DOHH2 (cell line): ENCODE measurements around the gene MED23.

Source experiments
- H3F3A ChIP-seq: fragments of 200-600 bp; sonication (generic), shearing (Covaris generic); 2 replicates; pipeline ENCODE4 v1.6.0; 2016; ENCODE audit warnings: antibody characterized with exemption, mild to moderate bottlenecking; ENCODE audit not compliant: control insufficient read depth, insufficient read depth
- H3K27ac ChIP-seq: fragments of 200-600 bp; sonication (generic); 2 replicates; pipeline ENCODE4 v1.5.1; 2014; ENCODE audit warnings: low read depth, mild to moderate bottlenecking, low read length, moderate library complexity
- H3K27me3 ChIP-seq: fragments of 200-600 bp; sonication (generic); 2 replicates; pipeline ENCODE4 v1.6.1; 2014; ENCODE audit warnings: mild to moderate bottlenecking, low read length, mixed read lengths; ENCODE audit not compliant: control insufficient read depth
- H3K36me3 ChIP-seq: fragments of 200-600 bp; sonication (generic); 2 replicates; pipeline ENCODE4 v1.6.1; 2014; ENCODE audit warnings: mild to moderate bottlenecking, low read length, moderate library complexity, mixed read lengths; ENCODE audit not compliant: control insufficient read depth
- H3K4me1 ChIP-seq: fragments of 200-600 bp; sonication (generic); 2 replicates; pipeline ENCODE4 v1.6.1; 2014; ENCODE audit warnings: mild to moderate bottlenecking, low read length, mixed read lengths; ENCODE audit not compliant: control insufficient read depth
- H3K4me2 ChIP-seq: fragments of 200-600 bp; sonication (generic); 2 replicates; pipeline ENCODE4 v1.6.0; 2014; ENCODE audit warnings: mild to moderate bottlenecking, low read length, moderate library complexity
- H3K4me3 ChIP-seq: fragments of 200-600 bp; sonication (generic); 2 replicates; pipeline ENCODE4 v1.5.1; 2014; ENCODE audit warnings: mild to moderate bottlenecking, low read length, mixed read lengths
- H3K79me2 ChIP-seq: fragments of 200-600 bp; sonication (generic); 2 replicates; pipeline ENCODE4 v1.6.1; 2014; ENCODE audit warnings: mild to moderate bottlenecking, low read length, mixed read lengths; ENCODE audit not compliant: control insufficient read depth
- H3K9me2 ChIP-seq: fragments of 200-600 bp; sonication (generic); replicated peaks from 2 replicates; pipeline ENCODE4 v1.6.1; 2014; ENCODE audit warnings: mild to moderate bottlenecking, low read length, mixed read lengths; ENCODE audit not compliant: control insufficient read depth
- H3K9me3 ChIP-seq: fragments of 200-600 bp; sonication (generic); 2 replicates; pipeline ENCODE4 v1.6.1; 2014; ENCODE audit warnings: antibody characterized with exemption, low read length, mixed read lengths; ENCODE audit not compliant: control insufficient read depth, insufficient read depth
- H4K20me1 ChIP-seq: fragments of 200-600 bp; sonication (generic); 2 replicates; pipeline ENCODE4 v1.6.0; 2014; ENCODE audit warnings: low read depth, mild to moderate bottlenecking, antibody characterized with exemption, low read length, moderate library complexity; ENCODE audit not compliant: control insufficient read depth, insufficient read depth
- EZH2phosphoT487 ChIP-seq: fragments of 200-600 bp; sonication (generic); IDR thresholded peaks from 2 replicates; pipeline ENCODE4 v1.6.1; 2017; ENCODE audit warnings: borderline replicate concordance, mild to moderate bottlenecking, antibody characterized with exemption, low read length, moderate library complexity, mixed read lengths
- TF ChIP-seq, protein P1 (sequence below): fragments of 200-600 bp; sonication (generic); IDR thresholded peaks from one replicate; pipeline ENCODE4 v1.5.1; 2014; ENCODE audit warnings: antibody characterized with exemption, mild to moderate bottlenecking, low read depth, low read length; ENCODE audit not compliant: poor library complexity, severe bottlenecking

Gene MED23

DNA sequence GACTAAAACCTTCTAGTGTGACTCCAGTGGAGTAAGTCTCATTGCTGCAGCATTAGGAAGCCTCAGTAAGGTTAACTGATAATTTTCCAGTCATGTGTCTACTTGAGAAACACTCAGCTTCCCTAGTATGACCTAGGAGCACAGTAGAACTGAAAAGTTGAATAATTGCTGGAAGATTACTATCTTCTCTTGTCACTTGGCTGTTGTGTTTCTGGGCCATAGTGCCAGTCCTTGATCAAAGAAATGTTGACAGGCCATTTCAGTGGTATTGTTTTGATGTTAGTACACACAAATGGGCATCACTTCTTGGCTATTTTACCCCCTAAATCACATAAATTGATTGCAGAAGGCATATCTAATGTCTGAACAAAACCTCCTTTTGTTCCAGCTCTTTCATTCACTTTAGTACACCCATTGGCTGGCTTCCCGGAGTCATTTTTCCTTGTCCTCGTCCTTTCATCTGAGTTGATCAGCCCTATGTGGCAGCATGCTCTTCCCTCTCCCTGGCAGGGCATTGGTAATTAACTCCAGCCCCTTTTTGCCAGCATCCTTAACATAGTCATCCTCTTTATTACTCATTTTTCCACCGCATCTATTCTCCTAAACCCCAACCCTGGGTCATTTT lies 15.1 kb upstream of the MED23 start:
- H3K9me2 ChIP-seq: no peaks in the 10 kb centered on the region
- no peak overlapping the region for H3K4me3 ChIP-seq
- peaks cover 83% of the 10 kb centered on the region for H3K36me3 ChIP-seq
- no peaks in the 10 kb centered on the region for H3K9me3 ChIP-seq
- no peaks in the 10 kb centered on the region for H4K20me1 ChIP-seq
- H3K4me2 ChIP-seq: no peak overlapping the region
- peaks cover 25% of the 10 kb centered on the region for H3K4me1 ChIP-seq
- peaks cover 5% of the 10 kb centered on the region for H3F3A ChIP-seq
- H3K27me3 ChIP-seq: no peaks in the 10 kb centered on the region
- peaks cover 87% of the 10 kb centered on the region for H3K79me2 ChIP-seq
- H3K27ac ChIP-seq: no peak overlapping the region
- no peak for TF ChIP-seq EZH2phosphoT487
- TF ChIP-seq, protein P1, sequence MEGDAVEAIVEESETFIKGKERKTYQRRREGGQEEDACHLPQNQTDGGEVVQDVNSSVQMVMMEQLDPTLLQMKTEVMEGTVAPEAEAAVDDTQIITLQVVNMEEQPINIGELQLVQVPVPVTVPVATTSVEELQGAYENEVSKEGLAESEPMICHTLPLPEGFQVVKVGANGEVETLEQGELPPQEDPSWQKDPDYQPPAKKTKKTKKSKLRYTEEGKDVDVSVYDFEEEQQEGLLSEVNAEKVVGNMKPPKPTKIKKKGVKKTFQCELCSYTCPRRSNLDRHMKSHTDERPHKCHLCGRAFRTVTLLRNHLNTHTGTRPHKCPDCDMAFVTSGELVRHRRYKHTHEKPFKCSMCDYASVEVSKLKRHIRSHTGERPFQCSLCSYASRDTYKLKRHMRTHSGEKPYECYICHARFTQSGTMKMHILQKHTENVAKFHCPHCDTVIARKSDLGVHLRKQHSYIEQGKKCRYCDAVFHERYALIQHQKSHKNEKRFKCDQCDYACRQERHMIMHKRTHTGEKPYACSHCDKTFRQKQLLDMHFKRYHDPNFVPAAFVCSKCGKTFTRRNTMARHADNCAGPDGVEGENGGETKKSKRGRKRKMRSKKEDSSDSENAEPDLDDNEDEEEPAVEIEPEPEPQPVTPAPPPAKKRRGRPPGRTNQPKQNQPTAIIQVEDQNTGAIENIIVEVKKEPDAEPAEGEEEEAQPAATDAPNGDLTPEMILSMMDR: no peak

DNA sequence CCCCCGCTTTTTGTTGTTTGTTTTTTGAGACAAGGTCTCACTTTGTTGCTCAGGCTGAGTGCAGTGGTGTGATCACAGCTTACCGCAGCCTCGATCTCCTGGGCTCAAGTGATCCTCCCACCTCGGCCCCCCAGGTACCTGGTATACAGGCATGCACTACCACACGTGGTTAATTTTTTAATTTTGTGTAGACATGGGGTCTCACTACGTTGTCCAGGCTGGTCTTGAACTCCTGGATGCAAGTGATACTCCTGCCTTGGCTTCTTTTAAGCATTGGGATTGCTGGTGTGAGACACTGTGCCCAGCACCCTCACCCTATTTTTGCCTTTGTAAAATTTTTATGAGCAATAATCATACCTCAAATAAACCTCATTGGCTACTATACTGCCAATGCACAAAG lies 14.5 kb upstream of the MED23 start:
- H3K27me3 ChIP-seq: no peaks in the 10 kb centered on the region
- no peaks in the 10 kb centered on the region for H4K20me1 ChIP-seq
- peaks cover 5% of the 10 kb centered on the region for H3F3A ChIP-seq
- peaks cover 21% of the 10 kb centered on the region for H3K4me1 ChIP-seq
- no peaks in the 10 kb centered on the region for H3K9me2 ChIP-seq
- H3K36me3 ChIP-seq: peaks cover 80% of the 10 kb centered on the region
- no peaks in the 10 kb centered on the region for H3K9me3 ChIP-seq
- H3K4me2 ChIP-seq: no peak overlapping the region
- H3K4me3 ChIP-seq: no peak overlapping the region
- H3K27ac ChIP-seq: no peak overlapping the region
- H3K79me2 ChIP-seq: peaks cover 88% of the 10 kb centered on the region
- TF ChIP-seq, protein P1: no peak
- TF ChIP-seq EZH2phosphoT487: no peak

DNA sequence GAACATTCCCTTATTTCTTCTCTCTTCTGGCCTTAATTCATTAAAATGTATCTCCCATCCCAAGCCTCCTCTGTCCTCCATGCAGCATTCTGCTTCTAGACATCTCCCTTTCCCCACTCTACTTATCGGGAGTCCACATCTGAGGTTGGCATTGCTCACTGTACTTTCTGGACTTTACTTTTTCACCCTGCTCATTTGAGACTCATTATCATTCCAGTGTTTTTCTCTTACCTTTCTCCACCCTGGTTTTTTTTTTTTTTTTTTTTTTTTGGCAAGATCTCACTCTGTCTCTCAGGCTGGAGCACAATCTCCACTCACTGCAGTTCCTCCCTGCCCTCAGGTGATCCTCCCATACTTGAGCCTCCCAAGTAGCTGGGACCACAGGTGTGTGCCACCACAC lies 13.5 kb upstream of the MED23 start:
- H3K4me1 ChIP-seq: peaks cover 25% of the 10 kb centered on the region
- peaks cover 91% of the 10 kb centered on the region for H3K79me2 ChIP-seq
- peaks cover 74% of the 10 kb centered on the region for H3K36me3 ChIP-seq
- no peak overlapping the region for H3K4me2 ChIP-seq
- no peak overlapping the region for H3K4me3 ChIP-seq
- TF ChIP-seq EZH2phosphoT487: no peak
- TF ChIP-seq, protein P1: no peak
- H4K20me1 ChIP-seq: no peaks in the 10 kb centered on the region
- H3F3A ChIP-seq: peaks cover 5% of the 10 kb centered on the region
- H3K9me2 ChIP-seq: no peaks in the 10 kb centered on the region
- H3K27ac ChIP-seq: no peak overlapping the region
- no peaks in the 10 kb centered on the region for H3K9me3 ChIP-seq
- no peaks in the 10 kb centered on the region for H3K27me3 ChIP-seq
